ENCODE data around the gene NUP50.

DNA sequence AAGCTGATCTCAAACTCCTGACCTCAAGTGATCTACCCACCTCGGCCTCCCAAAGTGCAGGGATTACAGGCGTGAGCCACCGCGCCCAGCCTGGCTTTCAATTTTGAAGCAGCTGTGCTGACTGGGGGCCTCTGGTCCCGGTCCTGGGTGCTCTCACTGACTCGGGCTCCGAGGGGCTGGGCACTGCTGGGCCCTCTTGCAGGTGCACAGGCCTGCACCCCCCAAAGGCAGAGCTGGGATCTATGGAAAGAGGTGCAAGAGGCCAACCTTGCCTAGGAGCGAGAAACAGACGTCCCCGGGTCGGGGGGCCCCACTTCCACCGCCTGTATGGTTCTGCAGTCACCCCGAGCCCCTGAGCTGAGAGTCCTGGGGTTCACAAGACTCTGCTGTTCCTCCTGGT is 43.8 kb downstream of the NUP50 start:
- TF ChIP-seq, protein P1, sequence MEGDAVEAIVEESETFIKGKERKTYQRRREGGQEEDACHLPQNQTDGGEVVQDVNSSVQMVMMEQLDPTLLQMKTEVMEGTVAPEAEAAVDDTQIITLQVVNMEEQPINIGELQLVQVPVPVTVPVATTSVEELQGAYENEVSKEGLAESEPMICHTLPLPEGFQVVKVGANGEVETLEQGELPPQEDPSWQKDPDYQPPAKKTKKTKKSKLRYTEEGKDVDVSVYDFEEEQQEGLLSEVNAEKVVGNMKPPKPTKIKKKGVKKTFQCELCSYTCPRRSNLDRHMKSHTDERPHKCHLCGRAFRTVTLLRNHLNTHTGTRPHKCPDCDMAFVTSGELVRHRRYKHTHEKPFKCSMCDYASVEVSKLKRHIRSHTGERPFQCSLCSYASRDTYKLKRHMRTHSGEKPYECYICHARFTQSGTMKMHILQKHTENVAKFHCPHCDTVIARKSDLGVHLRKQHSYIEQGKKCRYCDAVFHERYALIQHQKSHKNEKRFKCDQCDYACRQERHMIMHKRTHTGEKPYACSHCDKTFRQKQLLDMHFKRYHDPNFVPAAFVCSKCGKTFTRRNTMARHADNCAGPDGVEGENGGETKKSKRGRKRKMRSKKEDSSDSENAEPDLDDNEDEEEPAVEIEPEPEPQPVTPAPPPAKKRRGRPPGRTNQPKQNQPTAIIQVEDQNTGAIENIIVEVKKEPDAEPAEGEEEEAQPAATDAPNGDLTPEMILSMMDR (IDR thresholded peaks at IDR 0.05; ENCODE audit: insufficient read depth, low read length) = no peak
- TF ChIP-seq POLR2AphosphoS5 (IDR thresholded peaks at IDR 0.05; ENCODE audit: low read depth) (no peak), GABPA (IDR thresholded peaks at IDR 0.05; ENCODE audit: low read depth) (no peak), SPI1 (IDR thresholded peaks at IDR 0.05; ENCODE audit: borderline replicate concordance, low read depth) (no peak)
- TF ChIP-seq, protein P2, sequence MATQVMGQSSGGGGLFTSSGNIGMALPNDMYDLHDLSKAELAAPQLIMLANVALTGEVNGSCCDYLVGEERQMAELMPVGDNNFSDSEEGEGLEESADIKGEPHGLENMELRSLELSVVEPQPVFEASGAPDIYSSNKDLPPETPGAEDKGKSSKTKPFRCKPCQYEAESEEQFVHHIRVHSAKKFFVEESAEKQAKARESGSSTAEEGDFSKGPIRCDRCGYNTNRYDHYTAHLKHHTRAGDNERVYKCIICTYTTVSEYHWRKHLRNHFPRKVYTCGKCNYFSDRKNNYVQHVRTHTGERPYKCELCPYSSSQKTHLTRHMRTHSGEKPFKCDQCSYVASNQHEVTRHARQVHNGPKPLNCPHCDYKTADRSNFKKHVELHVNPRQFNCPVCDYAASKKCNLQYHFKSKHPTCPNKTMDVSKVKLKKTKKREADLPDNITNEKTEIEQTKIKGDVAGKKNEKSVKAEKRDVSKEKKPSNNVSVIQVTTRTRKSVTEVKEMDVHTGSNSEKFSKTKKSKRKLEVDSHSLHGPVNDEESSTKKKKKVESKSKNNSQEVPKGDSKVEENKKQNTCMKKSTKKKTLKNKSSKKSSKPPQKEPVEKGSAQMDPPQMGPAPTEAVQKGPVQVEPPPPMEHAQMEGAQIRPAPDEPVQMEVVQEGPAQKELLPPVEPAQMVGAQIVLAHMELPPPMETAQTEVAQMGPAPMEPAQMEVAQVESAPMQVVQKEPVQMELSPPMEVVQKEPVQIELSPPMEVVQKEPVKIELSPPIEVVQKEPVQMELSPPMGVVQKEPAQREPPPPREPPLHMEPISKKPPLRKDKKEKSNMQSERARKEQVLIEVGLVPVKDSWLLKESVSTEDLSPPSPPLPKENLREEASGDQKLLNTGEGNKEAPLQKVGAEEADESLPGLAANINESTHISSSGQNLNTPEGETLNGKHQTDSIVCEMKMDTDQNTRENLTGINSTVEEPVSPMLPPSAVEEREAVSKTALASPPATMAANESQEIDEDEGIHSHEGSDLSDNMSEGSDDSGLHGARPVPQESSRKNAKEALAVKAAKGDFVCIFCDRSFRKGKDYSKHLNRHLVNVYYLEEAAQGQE (IDR thresholded peaks at IDR 0.05; ENCODE audit: insufficient replicate concordance, low read depth) = no peak

Measured in HL-60 (cell line).